Neuronal stem cell (in vitro differentiated cells): Measurements from ENCODE around the gene TICRR.
A peak's percentile ranks its signal among the peaks of the same experiment; 100 is the strongest.

Experiments
- DNase-seq: peaks from one replicate; pipeline ENCODE4 v3.0.0-alpha.2; 2013; ENCODE audit warnings: low spot score
- H2AFZ ChIP-seq: one replicate; pipeline ENCODE4 v1.6.1; 2013; ENCODE audit warnings: mild to moderate bottlenecking, low read length, inconsistent platforms
- H2AK5ac ChIP-seq: 2 replicates; pipeline ENCODE4 v1.6.1; 2013; ENCODE audit warnings: low read depth, mild to moderate bottlenecking, inconsistent platforms, low read length, moderate library complexity, mixed read lengths
- H2BK120ac ChIP-seq: 2 replicates; pipeline ENCODE4 v1.6.1; 2013; ENCODE audit warnings: low read depth, mild to moderate bottlenecking, inconsistent platforms, low read length, moderate library complexity, mixed read lengths
- H2BK12ac ChIP-seq: one replicate; pipeline ENCODE4 v1.6.1; 2013; ENCODE audit warnings: low read length, inconsistent platforms
- H2BK15ac ChIP-seq: 2 replicates; pipeline ENCODE4 v1.6.1; 2013; ENCODE audit warnings: mild to moderate bottlenecking, low read length, inconsistent platforms, mixed read lengths
- H2BK5ac ChIP-seq: one replicate; pipeline ENCODE4 v1.6.1; 2013; ENCODE audit warnings: inconsistent platforms, mild to moderate bottlenecking, low read length, moderate library complexity
- H3K14ac ChIP-seq: one replicate; pipeline ENCODE4 v1.6.1; 2013; ENCODE audit warnings: low read length, inconsistent platforms
- H3K18ac ChIP-seq: 2 replicates; pipeline ENCODE4 v1.6.1; 2013; ENCODE audit warnings: low read length, inconsistent platforms
- H3K23ac ChIP-seq: 2 replicates; pipeline ENCODE4 v1.6.1; 2013; ENCODE audit warnings: low read depth, mild to moderate bottlenecking, mixed read lengths, low read length, inconsistent platforms; ENCODE audit not compliant: poor library complexity
- H3K27ac ChIP-seq: replicated peaks from 3 replicates; pipeline ENCODE4 v1.5.1; 2013; ENCODE audit warnings: low read length, inconsistent platforms
- H3K27me3 ChIP-seq, 3 experiments: 2 replicates each; pipeline ENCODE4 v1.6.1; 2013; ENCODE audit warnings: low read length in 3 of 3, mild to moderate bottlenecking in 2 of 3, inconsistent platforms in 1 of 3, low read depth in 1 of 3, mixed read lengths in 1 of 3, moderate library complexity in 1 of 3; ENCODE audit not compliant: control insufficient read depth in 3 of 3, insufficient read depth in 3 of 3
- H3K36me3 ChIP-seq, 2 donors: replicated peaks in 1 of 2; 2 replicates each; pipeline ENCODE4 v1.6.1; 2013; ENCODE audit warnings: low read length in 2 of 2; ENCODE audit not compliant: control insufficient read depth in 2 of 2, insufficient read depth in 2 of 2
- H3K4ac ChIP-seq: 2 replicates; pipeline ENCODE4 v1.6.1; 2013; ENCODE audit warnings: inconsistent platforms, mild to moderate bottlenecking, low read length, moderate library complexity
- H3K4me1 ChIP-seq, 2 donors: 1 replicate in 1 of 2; 2 replicates in 1 of 2; pipeline ENCODE4 v1.6.1; 2013; ENCODE audit warnings: low read length in 2 of 2, low read depth in 1 of 2; ENCODE audit not compliant: control insufficient read depth in 2 of 2, insufficient read depth in 1 of 2
- H3K4me2 ChIP-seq: one replicate; pipeline ENCODE4 v1.6.1; 2013; ENCODE audit warnings: mild to moderate bottlenecking, low read length, inconsistent platforms; ENCODE audit not compliant: insufficient read depth, poor library complexity, severe bottlenecking
- H3K4me3 ChIP-seq, 2 donors: 2 replicates each; pipeline ENCODE4 v1.5.1; 2013; ENCODE audit warnings: low read length in 2 of 2, mild to moderate bottlenecking in 2 of 2, inconsistent platforms in 1 of 2, moderate library complexity in 1 of 2
- H3K79me1 ChIP-seq: one replicate; pipeline ENCODE4 v1.6.1; 2013; ENCODE audit warnings: low read depth, mild to moderate bottlenecking, inconsistent platforms, low read length, moderate library complexity
- H3K9ac ChIP-seq: one replicate; pipeline ENCODE4 v1.6.1; 2013; ENCODE audit warnings: mild to moderate bottlenecking, low read depth, low read length, inconsistent platforms; ENCODE audit not compliant: poor library complexity
- H3K9me3 ChIP-seq, 2 donors: replicated peaks in 1 of 2; 2 replicates each; pipeline versions ENCODE3 to v1.6.1; 2013; ENCODE audit warnings: low read length in 2 of 2, mild to moderate bottlenecking in 2 of 2, inconsistent platforms in 1 of 2, low read depth in 1 of 2, mixed read lengths in 1 of 2, moderate library complexity in 1 of 2; ENCODE audit not compliant: control insufficient read depth in 2 of 2, insufficient read depth in 1 of 2
- H4K8ac ChIP-seq: one replicate; pipeline ENCODE4 v1.6.1; 2013; ENCODE audit warnings: low read depth, mild to moderate bottlenecking, inconsistent platforms, low read length, moderate library complexity
- H4K91ac ChIP-seq: one replicate; pipeline ENCODE4 v1.6.1; 2013; ENCODE audit warnings: low read length, low read depth, mild to moderate bottlenecking, inconsistent platforms; ENCODE audit not compliant: poor library complexity
- WGBS, 2 donors: extraction: QIAGEN DNeasy Blood & Tissue Kit; methylation state at CpG; one replicate each; pipeline ENCODE4 v1.1.7; 2013; ENCODE audit warnings: missing lambda C conversion rate in 2 of 2, mixed read lengths in 1 of 2; ENCODE audit not compliant: insufficient read length in 2 of 2, insufficient replicate concordance in 1 of 2; ENCODE audit errors: extremely low coverage in 2 of 2; 5-methylcytosine and 5-hydroxymethylcytosine counted together

The TICRR gene

GRCh38 chr15:89672221-89673164, 97.2 kb downstream of the TICRR start:
- WGBS, 2 donors = no CpG with 5 or more reads among the region's 12 CpGs
- Histone ChIP-seq H2AK5ac (peak overlapping the region; percentile 67), H3K27me3 (peaks cover 0 to 44% (median 0%) of the 10 kb centered on the region in 3 experiments), H2BK120ac (no peak overlapping the region), H3K9ac (peak overlapping the region; percentile 57), H3K27ac (no peak overlapping the region), H2AFZ (no peak overlapping the region), H3K23ac (no peak overlapping the region), H2BK15ac (peak overlapping the region; percentile 51), H3K9me3 (no peaks in the 10 kb centered on the region), H2BK5ac (no peak overlapping the region), H3K14ac (no peak overlapping the region), H2BK12ac (no peak overlapping the region), H3K4me1 (peaks cover 0 to 1% of the 10 kb centered on the region in 2 donors), H4K91ac (no peak overlapping the region), H3K36me3 (no peaks in the 10 kb centered on the region), H3K79me1 (no peaks in the 10 kb centered on the region), H3K18ac (no peak overlapping the region), H4K8ac (no peak overlapping the region), H3K4ac (no peak overlapping the region), H3K4me2 (no peak overlapping the region), H3K4me3 (no peak overlapping the region)
- no peak for DNase-seq

GRCh38 chr15:89673165-89673512, 97.9 kb downstream of the TICRR start:
- no peak overlapping the region for H3K23ac ChIP-seq
- WGBS, 2 donors = no CpG with 5 or more reads among the region's 12 CpGs
- no peak overlapping the region for H2AFZ ChIP-seq
- no peak overlapping the region for H3K4ac ChIP-seq
- DNase-seq = peak; percentile 65
- peak overlapping the region; percentile 67 for H2AK5ac ChIP-seq
- peak overlapping the region; percentile 57 for H3K9ac ChIP-seq
- H3K4me2 ChIP-seq = no peak overlapping the region
- H2BK15ac ChIP-seq = no peak overlapping the region
- H2BK12ac ChIP-seq = no peak overlapping the region
- no peak overlapping the region for H2BK5ac ChIP-seq
- H4K91ac ChIP-seq = no peak overlapping the region
- H4K8ac ChIP-seq = no peak overlapping the region
- no peaks in the 10 kb centered on the region for H3K36me3 ChIP-seq
- H3K27ac ChIP-seq = no peak overlapping the region
- no peak overlapping the region for H3K18ac ChIP-seq
- H3K4me3 ChIP-seq = no peak overlapping the region
- H2BK120ac ChIP-seq = no peak overlapping the region
- no peaks in the 10 kb centered on the region for H3K79me1 ChIP-seq
- peaks cover 0 to 1% of the 10 kb centered on the region in 2 donors for H3K4me1 ChIP-seq
- H3K14ac ChIP-seq = no peak overlapping the region
- no peaks in the 10 kb centered on the region for H3K9me3 ChIP-seq
- H3K27me3 ChIP-seq = peaks cover 0 to 42% (median 0%) of the 10 kb centered on the region in 3 experiments

- no peak overlapping the region for H2BK5ac ChIP-seq
- H2AK5ac ChIP-seq = no peak overlapping the region
- H2BK12ac ChIP-seq = no peak overlapping the region
- no peak overlapping the region for H3K4me3 ChIP-seq
- no peak overlapping the region for H2BK120ac ChIP-seq
- H3K9ac ChIP-seq = no peak overlapping the region
- peaks cover 0 to 42% (median 0%) of the 10 kb centered on the region in 3 experiments for H3K27me3 ChIP-seq
- DNase-seq = no peak
- H3K14ac ChIP-seq = no peak overlapping the region
- H3K27ac ChIP-seq = no peak overlapping the region
- H3K79me1 ChIP-seq = no peaks in the 10 kb centered on the region
- no peaks in the 10 kb centered on the region for H3K9me3 ChIP-seq
- no peak overlapping the region for H2AFZ ChIP-seq
- no peak overlapping the region for H2BK15ac ChIP-seq
- no peaks in the 10 kb centered on the region for H3K36me3 ChIP-seq
- no peak overlapping the region for H4K91ac ChIP-seq
- no CpG with 5 or more reads among the region's 4 CpGs for WGBS, 2 donors
- H3K23ac ChIP-seq = no peak overlapping the region
- no peak overlapping the region for H3K4ac ChIP-seq
- no peak overlapping the region for H3K4me2 ChIP-seq
- no peak overlapping the region for H4K8ac ChIP-seq
- H3K4me1 ChIP-seq = peaks cover 4 to 5% of the 10 kb centered on the region in 2 donors
- H3K18ac ChIP-seq = no peak overlapping the region
Measured at GRCh38 chr15:89674526-89674925, 99.3 kb downstream of the TICRR start.

GRCh38 chr15:89675606-89676005, 100.3 kb downstream of the TICRR start:
- no CpG with 5 or more reads among the region's 6 CpGs for WGBS, 2 donors

More at GRCh38 chr15:89675606-89676005, 100.3 kb downstream of the TICRR start:
- Histone ChIP-seq H4K91ac (no peak overlapping the region), H3K27me3 (peaks cover 0 to 33% (median 0%) of the 10 kb centered on the region in 3 experiments), H3K4ac (no peak overlapping the region), H2AK5ac (no peak overlapping the region), H2AFZ (no peak overlapping the region), H3K4me2 (no peak overlapping the region), H4K8ac (no peak overlapping the region), H3K23ac (no peak overlapping the region), H3K14ac (no peak overlapping the region), H3K4me1 (peaks cover 4 to 5% of the 10 kb centered on the region in 2 donors), H3K4me3 (no peak overlapping the region), H2BK5ac (no peak overlapping the region), H3K9ac (no peak overlapping the region), H2BK15ac (no peak overlapping the region), H2BK120ac (no peak overlapping the region), H3K27ac (no peak overlapping the region), H3K36me3 (no peaks in the 10 kb centered on the region), H3K79me1 (no peaks in the 10 kb centered on the region), H3K9me3 (no peaks in the 10 kb centered on the region), H2BK12ac (no peak overlapping the region), H3K18ac (no peak overlapping the region)
- DNase-seq = no peak
